SK-N-SH (cell line): ENCODE results near the gene CAPN11. TPM values are rescaled to one million over a fixed set of nuclear protein-coding genes. Genes with fewer than 3 reads are reported as not detected.

Experiments used
- CTCF ChIA-PET: fragments of 300-600, 350-600 bp; formaldehyde crosslinking; extraction: SDS; loops from one replicate; lab custom pipeline; 2021; lab: Yijun Ruan, JAX
- POLR2A ChIA-PET: fragments of 350-600 bp; sonication (Branson Sonifier 250); formaldehyde crosslinking; extraction: SDS; loops from one replicate; lab custom pipeline; 2020; ENCODE audit warnings: antibody characterized with exemption, inconsistent platforms; lab: Yijun Ruan, JAX
- DNase-seq: peaks from one replicate; pipeline ENCODE4 v3.0.0; 2012
- H2AFZ ChIP-seq: fragments of 200-600 bp; sonication (generic); 2 replicates; pipeline ENCODE4 v1.8.1; 2016; ENCODE audit warnings: antibody characterized with exemption, mild to moderate bottlenecking, low read depth
- H3F3A ChIP-seq: fragments of 200-600 bp; sonication (generic); replicated peaks from 2 replicates; pipeline ENCODE3; 2016; ENCODE audit warnings: antibody characterized with exemption, mild to moderate bottlenecking; ENCODE audit not compliant: insufficient read depth
- H3K27ac ChIP-seq, 2 experiments: fragments of 200-500 bp in 1 of 2; fragments of 200-600 bp in 1 of 2; sonication (Bioruptor generic) in 1 of 2; sonication (generic), shearing (Covaris generic) in 1 of 2; 2 replicates each; pipeline versions ENCODE4 v1.5.1 to v1.6.1; 2014 to 2016; ENCODE audit warnings: low read depth in 2 of 2, inconsistent platforms in 1 of 2, low read length in 1 of 2, mild to moderate bottlenecking in 1 of 2, mixed read lengths in 1 of 2
- H3K27me3 ChIP-seq: fragments of 200-600 bp; sonication (generic), shearing (Covaris generic); 2 replicates; pipeline ENCODE4 v1.6.1; 2016; ENCODE audit warnings: mixed run types; ENCODE audit not compliant: insufficient read depth
- H3K36me3 ChIP-seq, 2 experiments: fragments of 200-500 bp in 1 of 2; fragments of 200-600 bp in 1 of 2; sonication (Bioruptor generic) in 1 of 2; sonication (generic) in 1 of 2; replicated peaks in 1 of 2; 2 replicates each; pipeline versions ENCODE3 to v1.5.1; 2014 to 2016; ENCODE audit warnings: low read length in 1 of 2, mild to moderate bottlenecking in 1 of 2; ENCODE audit not compliant: insufficient read depth in 2 of 2, control insufficient read depth in 1 of 2
- H3K4me1 ChIP-seq, 2 experiments: fragments of 200-500 bp in 1 of 2; fragments of 200-600 bp in 1 of 2; sonication (Bioruptor generic) in 1 of 2; sonication (generic), shearing (Covaris generic) in 1 of 2; 2 replicates each; pipeline versions ENCODE4 v1.5.1 to v1.6.1; 2014 to 2016; ENCODE audit warnings: low read depth in 1 of 2, low read length in 1 of 2, mixed run types in 1 of 2; ENCODE audit not compliant: insufficient read depth in 2 of 2, control insufficient read depth in 1 of 2
- H3K4me2 ChIP-seq: fragments of 200-600 bp; sonication (generic), shearing (Covaris generic); 2 replicates; pipeline ENCODE4 v1.6.1; 2017; ENCODE audit warnings: mixed run types
- H3K4me3 ChIP-seq, 2 experiments: fragments of 200-500 bp in 1 of 2; fragments of 200-600 bp in 1 of 2; sonication (Bioruptor generic) in 1 of 2; sonication (generic), shearing (Covaris generic) in 1 of 2; 2 replicates each; pipeline versions ENCODE4 v1.5.1 to v1.8.1; 2014 to 2016; ENCODE audit warnings: low read depth in 2 of 2, inconsistent platforms in 1 of 2, low read length in 1 of 2, mild to moderate bottlenecking in 1 of 2, mixed read lengths in 1 of 2, moderate library complexity in 1 of 2
- H3K79me2 ChIP-seq: fragments of 200-600 bp; sonication (generic); 2 replicates; pipeline ENCODE4 v1.8.1; 2017; ENCODE audit warnings: mild to moderate bottlenecking; ENCODE audit not compliant: insufficient read depth
- H3K9ac ChIP-seq: fragments of 200-600 bp; sonication (generic); 2 replicates; pipeline ENCODE4 v1.6.1; 2017; ENCODE audit warnings: mixed run types
- H3K9me2 ChIP-seq: fragments of 200-600 bp; sonication (generic); 2 replicates; pipeline ENCODE4 v1.6.1; 2017; ENCODE audit warnings: mixed run types
- H3K9me3 ChIP-seq: fragments of 200-600 bp; sonication (generic); 2 replicates; pipeline ENCODE4 v1.6.1; 2017; ENCODE audit warnings: mixed run types, mild to moderate bottlenecking, moderate library complexity
- H4K20me1 ChIP-seq: fragments of 200-600 bp; sonication (generic); 2 replicates; pipeline ENCODE4 v1.6.1; 2017; ENCODE audit warnings: mild to moderate bottlenecking, mixed run types; ENCODE audit not compliant: insufficient read depth
- CHD2 ChIP-seq: fragments of 150-350 bp; IDR thresholded peaks from 2 replicates; pipeline ENCODE4 v1.6.1; 2018; ENCODE audit warnings: low read length; ENCODE audit not compliant: partially characterized antibody
- ELF1 ChIP-seq: IDR thresholded peaks from 2 replicates; pipeline ENCODE4 v1.4.0; 2012
- FOXM1 ChIP-seq: IDR thresholded peaks from 2 replicates; pipeline ENCODE4 v1.4.0; 2012; ENCODE audit warnings: low read depth, mild to moderate bottlenecking
- NFIC ChIP-seq: IDR thresholded peaks from 2 replicates; pipeline ENCODE4 v1.4.0; 2012; ENCODE audit warnings: borderline replicate concordance
- NRF1 ChIP-seq: IDR thresholded peaks from 2 replicates; pipeline ENCODE4 v1.6.1; 2012; ENCODE audit warnings: low read depth, mild to moderate bottlenecking, low read length
- RAD21 ChIP-seq: IDR thresholded peaks from 2 replicates; pipeline ENCODE4 v1.6.1; 2012; ENCODE audit warnings: mild to moderate bottlenecking, low read length
- RCOR1 ChIP-seq: fragments of 150-350 bp; IDR thresholded peaks from 2 replicates; pipeline ENCODE4 v1.6.1; 2017; ENCODE audit warnings: antibody characterized with exemption, low read length
- RFX5 ChIP-seq: IDR thresholded peaks from 2 replicates; pipeline ENCODE4 v1.6.1; 2012; ENCODE audit warnings: mild to moderate bottlenecking, improper control_type of control experiment, low read length
- SIN3A ChIP-seq: IDR thresholded peaks from 2 replicates; pipeline ENCODE4 v1.6.1; 2012; ENCODE audit warnings: low read depth, mild to moderate bottlenecking, low read length, moderate library complexity, borderline replicate concordance
- TAF1 ChIP-seq: IDR thresholded peaks from 2 replicates; pipeline ENCODE4 v1.6.1; 2012; ENCODE audit warnings: low read depth, mild to moderate bottlenecking, low read length, moderate library complexity, borderline replicate concordance
- YY1 ChIP-seq: IDR thresholded peaks from 2 replicates; pipeline ENCODE4 v1.4.0; 2012; ENCODE audit warnings: low read depth, mild to moderate bottlenecking
- WGBS: methylation state at CpG from one replicate; pipeline ENCODE4 v1.1.6; 2017; ENCODE audit warnings: low lambda C conversion rate; 5-methylcytosine and 5-hydroxymethylcytosine counted together
- polyA plus RNA-seq, 3 experiments: library from polyadenylated mRNA; depleted of rRNA; stranded (reverse); fragments of >200 nt; gene quantifications; 2 replicates each; pipeline ENCODE4 v1.2.3, GENCODE V29; 2012
- TF ChIP-seq, protein P1 (sequence below): fragments of 150-350 bp; IDR thresholded peaks from 2 replicates; pipeline ENCODE4 v1.6.1; 2016; ENCODE audit warnings: mild to moderate bottlenecking, low read depth, low read length
- TF ChIP-seq, protein P2 (sequence below): IDR thresholded peaks from 2 replicates; pipeline ENCODE4 v1.4.0; 2012; ENCODE audit warnings: low read depth

CAPN11 gene
- polyA plus RNA-seq, 1 of the 3 experiments (the other 2 are of a cell fraction): not detected

DNA sequence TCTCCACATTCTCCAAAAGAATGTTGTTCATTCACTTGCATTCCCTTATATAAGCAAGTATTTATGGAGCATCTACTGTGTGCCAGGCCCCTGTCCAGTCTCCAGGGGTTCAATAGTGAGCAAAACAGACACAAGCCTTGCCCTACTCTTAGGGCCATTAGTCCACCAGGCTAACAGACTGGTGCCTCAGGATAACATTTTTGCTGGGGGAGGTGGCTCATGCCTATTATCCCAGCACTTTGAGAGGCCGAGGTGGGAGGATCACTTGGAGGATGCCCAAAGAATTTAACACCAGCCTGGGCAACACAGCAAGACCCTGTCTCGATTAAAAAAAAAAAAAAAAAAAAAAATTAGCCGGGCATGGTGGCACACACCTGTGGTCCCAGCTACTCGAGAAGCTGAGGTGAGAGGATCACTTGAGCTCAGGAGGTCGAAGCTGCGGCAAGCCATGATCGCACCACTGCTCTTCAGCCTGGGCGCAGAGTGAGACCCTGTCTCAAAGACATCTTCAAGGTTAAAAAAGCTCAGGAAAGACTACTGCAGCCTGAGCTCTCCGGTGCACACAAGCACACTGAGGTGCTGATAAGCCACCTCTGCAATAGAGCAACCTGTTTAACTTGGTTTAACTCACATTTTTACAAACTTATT, 19.9 kb downstream of the CAPN11 start:
- Histone ChIP-seq H4K20me1 (no peaks in the 10 kb centered on the region), H3K27me3 (no peaks in the 10 kb centered on the region), H3K9me2 (no peaks in the 10 kb centered on the region), H3K9me3 (no peaks in the 10 kb centered on the region), H3K79me2 (no peaks in the 10 kb centered on the region), H2AFZ (0 out of 2 replicates have a peak overlapping the region, but pooled peaks have one; percentile 9), H3K9ac (no peak overlapping the region), H3F3A (peaks cover 14% of the 10 kb centered on the region), H3K4me3 (no peak overlapping the region), H3K36me3 (no peaks in the 10 kb centered on the region), H3K27ac (no peak overlapping the region), H3K4me2 (no peak overlapping the region), H3K4me1 (no peaks in the 10 kb centered on the region; a peak in 1 of 4 replicates)
- WGBS: 94% methylated on average over 8 of the region's 9 CpGs
- ChIA-PET CTCF (interaction anchor here (1.3 to 1.7 kb wide), 2 partner anchors 14 to 59 kb away, joined by 3 to 4 read pairs; no protein-coding TSS in a partner anchor), POLR2A (no interaction called here)
- DNase-seq: no peak
- TF ChIP-seq YY1: no peak
- no peak for TF ChIP-seq TAF1

- CTCF ChIA-PET: interaction anchor here (1.7 kb wide), 1 partner anchor 58 kb away, joined by 4 read pairs; no protein-coding TSS in a partner anchor
- H3K27ac ChIP-seq: no peak overlapping the region
- WGBS: 38% methylated on average over 4 of the region's 4 CpGs
Observed at GRCh38 chr6:44179072-44179536, 20.5 kb downstream of the CAPN11 start.

More at GRCh38 chr6:44179072-44179536, 20.5 kb downstream of the CAPN11 start:
- TF ChIP-seq, protein P1, sequence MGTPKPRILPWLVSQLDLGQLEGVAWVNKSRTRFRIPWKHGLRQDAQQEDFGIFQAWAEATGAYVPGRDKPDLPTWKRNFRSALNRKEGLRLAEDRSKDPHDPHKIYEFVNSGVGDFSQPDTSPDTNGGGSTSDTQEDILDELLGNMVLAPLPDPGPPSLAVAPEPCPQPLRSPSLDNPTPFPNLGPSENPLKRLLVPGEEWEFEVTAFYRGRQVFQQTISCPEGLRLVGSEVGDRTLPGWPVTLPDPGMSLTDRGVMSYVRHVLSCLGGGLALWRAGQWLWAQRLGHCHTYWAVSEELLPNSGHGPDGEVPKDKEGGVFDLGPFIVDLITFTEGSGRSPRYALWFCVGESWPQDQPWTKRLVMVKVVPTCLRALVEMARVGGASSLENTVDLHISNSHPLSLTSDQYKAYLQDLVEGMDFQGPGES: no peak
- TF ChIP-seq RCOR1: no peak
- no peak for TF ChIP-seq NRF1
- TF ChIP-seq RAD21: no peak
- TF ChIP-seq, protein P2, sequence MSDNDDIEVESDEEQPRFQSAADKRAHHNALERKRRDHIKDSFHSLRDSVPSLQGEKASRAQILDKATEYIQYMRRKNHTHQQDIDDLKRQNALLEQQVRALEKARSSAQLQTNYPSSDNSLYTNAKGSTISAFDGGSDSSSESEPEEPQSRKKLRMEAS: no peak
- TF ChIP-seq FOXM1: no peak
- TF ChIP-seq ELF1: no peak
- no peak for TF ChIP-seq RFX5
- no peak for TF ChIP-seq YY1
- no peak for TF ChIP-seq NFIC
- no peak for TF ChIP-seq SIN3A
- no peak for TF ChIP-seq CHD2
- POLR2A ChIA-PET: no interaction called here
- DNase-seq: no peak
- Histone ChIP-seq H3K9me3 (no peaks in the 10 kb centered on the region), H3K4me2 (no peak overlapping the region), H3F3A (peaks cover 14% of the 10 kb centered on the region), H4K20me1 (no peaks in the 10 kb centered on the region), H3K79me2 (no peaks in the 10 kb centered on the region), H3K9ac (no peak overlapping the region), H2AFZ (0 out of 2 replicates have a peak overlapping the region, but pooled peaks have one; percentile 9), H3K9me2 (no peaks in the 10 kb centered on the region), H3K27me3 (no peaks in the 10 kb centered on the region; the same call in 1 of the 2 replicates), H3K4me1 (no peaks in the 10 kb centered on the region; a peak in 1 of 4 replicates), H3K36me3 (no peaks in the 10 kb centered on the region), H3K4me3 (no peak overlapping the region)
